NT2/D1 (cell line): Measurements from ENCODE around the gene ST8SIA6.

ENCODE experiments used
- SUZ12 ChIP-seq: IDR thresholded peaks from 2 replicates; pipeline ENCODE4 v1.6.1; 2011; ENCODE audit not compliant: insufficient read length, insufficient read depth; ENCODE audit errors: extremely low read depth
- YY1 ChIP-seq: IDR thresholded peaks from 2 replicates; pipeline ENCODE4 v1.6.1; 2011; ENCODE audit not compliant: insufficient read length, insufficient read depth
- ZNF274 ChIP-seq: IDR thresholded peaks from 2 replicates; pipeline ENCODE4 v1.6.1; 2011; ENCODE audit warnings: mild to moderate bottlenecking, low read depth, low read length

- TF ChIP-seq ZNF274 = no peak
- no peak for TF ChIP-seq YY1
- no peak for TF ChIP-seq SUZ12
Observed at GRCh38 chr10:17415046-17415658, 39.2 kb downstream of the ST8SIA6 start.
